Neutrophil (primary cell): ENCODE measurements around the gene TDRKH.
A peak's percentile ranks its signal among the peaks of the same experiment; 100 is the strongest.

Experiments
- H3K27ac ChIP-seq: fragments of 200-600 bp; sonication (generic); 2 replicates; pipeline ENCODE4 v1.5.1; 2016; ENCODE audit warnings: mild to moderate bottlenecking, moderate library complexity
- H3K27me3 ChIP-seq: fragments of 200-600 bp; sonication (generic); 2 replicates; pipeline ENCODE4 v1.6.0; 2016; ENCODE audit warnings: mild to moderate bottlenecking
- H3K36me3 ChIP-seq: fragments of 200-600 bp; sonication (generic); 2 replicates; pipeline ENCODE4 v1.5.1; 2017
- H3K4me1 ChIP-seq, 2 experiments: fragments of 200-600 bp in 1 of 2; sonication (generic) in 1 of 2; 1 replicate in 1 of 2; 2 replicates in 1 of 2; pipeline versions ENCODE4 v1.5.1 to v1.6.1; 2013 to 2016; ENCODE audit warnings: low read depth in 1 of 2, low read length in 1 of 2, mild to moderate bottlenecking in 1 of 2, moderate library complexity in 1 of 2; ENCODE audit not compliant: control insufficient read depth in 1 of 2, insufficient read depth in 1 of 2
- H3K4me3 ChIP-seq, 2 experiments: fragments of 200-600 bp in 1 of 2; sonication (generic) in 1 of 2; 1 replicate in 1 of 2; 2 replicates in 1 of 2; pipeline ENCODE4 v1.5.1; 2013 to 2016; ENCODE audit warnings: low read depth in 1 of 2, low read length in 1 of 2, mild to moderate bottlenecking in 1 of 2, moderate library complexity in 1 of 2
- H3K9me3 ChIP-seq: fragments of 200-600 bp; sonication (generic); 2 replicates; pipeline ENCODE4 v1.5.1; 2016
- TF ChIP-seq, protein P1 (sequence below): fragments of 200-600 bp; sonication (generic); IDR thresholded peaks from 2 replicates; pipeline ENCODE4 v1.5.1; 2016; ENCODE audit warnings: antibody characterized with exemption

Gene TDRKH, protein sequence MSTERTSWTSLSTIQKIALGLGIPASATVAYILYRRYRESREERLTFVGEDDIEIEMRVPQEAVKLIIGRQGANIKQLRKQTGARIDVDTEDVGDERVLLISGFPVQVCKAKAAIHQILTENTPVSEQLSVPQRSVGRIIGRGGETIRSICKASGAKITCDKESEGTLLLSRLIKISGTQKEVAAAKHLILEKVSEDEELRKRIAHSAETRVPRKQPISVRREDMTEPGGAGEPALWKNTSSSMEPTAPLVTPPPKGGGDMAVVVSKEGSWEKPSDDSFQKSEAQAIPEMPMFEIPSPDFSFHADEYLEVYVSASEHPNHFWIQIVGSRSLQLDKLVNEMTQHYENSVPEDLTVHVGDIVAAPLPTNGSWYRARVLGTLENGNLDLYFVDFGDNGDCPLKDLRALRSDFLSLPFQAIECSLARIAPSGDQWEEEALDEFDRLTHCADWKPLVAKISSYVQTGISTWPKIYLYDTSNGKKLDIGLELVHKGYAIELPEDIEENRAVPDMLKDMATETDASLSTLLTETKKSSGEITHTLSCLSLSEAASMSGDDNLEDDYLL

DNA sequence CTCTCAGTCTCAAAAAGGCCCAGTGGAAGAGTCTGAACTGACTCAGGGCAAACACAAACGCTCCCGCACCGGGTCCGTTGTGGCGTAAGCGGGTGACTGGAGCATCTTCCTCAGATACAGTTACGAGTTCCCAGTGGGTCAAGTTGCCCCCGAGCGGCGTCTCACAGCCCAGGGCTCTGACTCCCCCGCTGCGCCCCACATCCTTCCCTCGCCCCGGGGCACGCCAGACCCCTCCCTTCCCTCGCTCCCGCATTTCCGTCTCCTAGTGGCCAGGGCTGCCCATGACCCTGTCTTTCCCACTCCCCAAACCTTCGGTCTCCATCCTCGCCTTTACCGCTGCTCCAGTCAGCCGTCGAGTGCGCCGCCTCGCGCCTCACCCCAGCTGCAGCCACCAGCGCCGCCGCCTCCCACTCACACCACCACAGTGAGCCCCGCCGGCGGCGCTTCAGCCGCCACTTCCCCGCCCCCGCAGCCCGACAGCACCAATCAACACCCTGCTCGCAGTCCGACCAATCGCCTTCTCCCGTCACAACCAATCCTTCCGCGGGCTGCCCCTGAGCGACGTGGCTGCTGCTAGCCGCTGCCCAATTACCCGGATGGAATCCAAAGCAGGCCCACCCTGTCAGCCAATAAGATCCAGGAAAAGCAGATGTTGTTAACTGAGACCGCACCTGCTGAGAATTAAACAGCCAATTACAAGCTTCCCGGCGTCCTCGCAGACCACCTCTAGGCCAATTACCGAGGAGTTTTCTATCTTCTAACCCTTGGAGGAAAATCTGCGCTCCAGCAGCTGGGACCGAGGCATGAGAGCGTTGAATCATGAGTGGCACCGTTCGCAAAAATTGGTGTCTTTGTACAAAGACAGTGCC is at the start of gene TDRKH:
Gene TDRKH (minus strand): TSS at position 430 of the 869 bp plus-strand sequence. CDS start 7,478 bp downstream, outside the sequence.
- Histone ChIP-seq H3K27me3 (peaks cover 25% of the 10 kb centered on the region), H3K4me1 (peaks cover 9 to 18% of the 10 kb centered on the region in 2 experiments), H3K4me3 (peak within 1 kb of the TSS; percentile 93), H3K36me3 (no peaks in the 10 kb centered on the region), H3K27ac (peak within 1 kb of the TSS; percentile 45), H3K9me3 (no peaks in the 10 kb centered on the region)
- TF ChIP-seq, protein P1, sequence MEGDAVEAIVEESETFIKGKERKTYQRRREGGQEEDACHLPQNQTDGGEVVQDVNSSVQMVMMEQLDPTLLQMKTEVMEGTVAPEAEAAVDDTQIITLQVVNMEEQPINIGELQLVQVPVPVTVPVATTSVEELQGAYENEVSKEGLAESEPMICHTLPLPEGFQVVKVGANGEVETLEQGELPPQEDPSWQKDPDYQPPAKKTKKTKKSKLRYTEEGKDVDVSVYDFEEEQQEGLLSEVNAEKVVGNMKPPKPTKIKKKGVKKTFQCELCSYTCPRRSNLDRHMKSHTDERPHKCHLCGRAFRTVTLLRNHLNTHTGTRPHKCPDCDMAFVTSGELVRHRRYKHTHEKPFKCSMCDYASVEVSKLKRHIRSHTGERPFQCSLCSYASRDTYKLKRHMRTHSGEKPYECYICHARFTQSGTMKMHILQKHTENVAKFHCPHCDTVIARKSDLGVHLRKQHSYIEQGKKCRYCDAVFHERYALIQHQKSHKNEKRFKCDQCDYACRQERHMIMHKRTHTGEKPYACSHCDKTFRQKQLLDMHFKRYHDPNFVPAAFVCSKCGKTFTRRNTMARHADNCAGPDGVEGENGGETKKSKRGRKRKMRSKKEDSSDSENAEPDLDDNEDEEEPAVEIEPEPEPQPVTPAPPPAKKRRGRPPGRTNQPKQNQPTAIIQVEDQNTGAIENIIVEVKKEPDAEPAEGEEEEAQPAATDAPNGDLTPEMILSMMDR, result peak; percentile 64

DNA sequence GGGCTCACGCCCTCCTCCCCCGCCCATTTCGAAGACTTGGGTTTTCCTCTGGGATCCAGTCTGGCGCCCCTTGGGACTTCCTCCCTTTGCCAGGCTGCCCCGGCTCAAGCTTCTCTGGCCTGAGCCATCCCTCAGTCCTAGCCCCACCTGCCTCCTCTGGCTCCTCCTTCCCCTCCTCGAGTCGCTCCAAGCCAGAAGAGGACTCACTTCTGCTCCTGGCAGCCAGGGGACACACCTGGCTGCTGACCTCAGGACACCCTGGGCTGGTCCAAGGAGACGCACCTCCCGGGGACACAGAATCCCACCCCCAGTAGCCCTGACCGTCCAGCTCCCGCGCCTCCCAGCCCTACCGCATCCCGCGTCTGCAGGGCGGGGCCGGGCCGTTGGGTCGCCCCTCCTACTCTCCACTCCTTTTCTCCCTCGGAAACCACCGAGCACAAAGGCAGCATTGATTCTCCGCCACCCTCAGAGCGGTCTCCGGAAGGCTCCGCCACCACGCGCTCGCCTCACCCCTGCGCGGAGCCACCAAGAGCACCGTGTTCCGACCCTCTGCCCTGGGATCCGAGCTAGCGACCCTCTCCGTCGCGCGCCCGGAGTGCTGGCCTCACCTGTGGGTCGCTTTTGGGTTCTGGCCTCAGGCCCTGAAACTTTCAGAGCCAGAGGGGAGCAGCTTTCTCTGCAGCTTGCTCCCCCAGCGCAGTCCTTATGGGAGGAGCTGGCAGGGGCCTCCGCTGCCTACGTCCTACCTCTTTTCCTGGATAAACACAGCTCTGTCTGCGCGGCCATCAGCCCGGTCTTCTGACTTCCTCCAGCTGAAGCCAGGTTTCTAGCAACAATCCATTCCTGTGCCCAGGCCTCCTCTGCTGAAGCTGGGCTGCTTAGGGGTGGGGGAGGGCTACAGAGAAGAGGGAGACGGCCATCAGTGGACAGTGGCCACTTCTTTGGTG is 49.4 kb upstream of the TDRKH start, which contains the start of gene C2CD4D:
Gene C2CD4D (minus strand): TSS at position 364 of the 947 bp plus-strand sequence. CDS start 831 bp downstream, outside the sequence.
- Histone ChIP-seq H3K27ac (no peak within 1 kb of the TSS), H3K4me3 (no peak within 1 kb of the TSS), H3K27me3 (peaks cover 100% of the 10 kb centered on the region), H3K9me3 (no peaks in the 10 kb centered on the region), H3K4me1 (peaks cover 7 to 20% of the 10 kb centered on the region in 2 experiments), H3K36me3 (no peaks in the 10 kb centered on the region)
- TF ChIP-seq, protein P1, result no peak

DNA sequence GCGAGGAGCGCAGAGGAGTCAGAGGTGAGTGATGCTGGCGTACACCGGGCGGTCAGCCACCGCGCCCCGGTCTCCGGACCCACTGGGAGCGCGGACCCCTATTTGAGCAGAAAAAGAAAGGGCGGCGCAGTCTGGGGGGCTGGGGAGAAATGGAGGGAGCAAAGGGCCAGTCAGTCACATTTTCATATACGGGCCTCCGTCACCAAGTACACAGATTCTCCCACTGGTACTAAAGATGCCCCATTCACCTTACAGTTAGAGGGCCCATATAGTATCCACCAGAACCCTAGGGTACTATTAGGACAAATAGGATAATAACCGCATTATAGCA is 48.7 kb upstream of the TDRKH start:
- TF ChIP-seq, protein P1, result no peak
- H3K4me1 ChIP-seq, result peaks cover 7 to 20% of the 10 kb centered on the region in 2 experiments
- no peak overlapping the region for H3K27ac ChIP-seq
- no peak overlapping the region for H3K4me3 ChIP-seq
- no peaks in the 10 kb centered on the region for H3K36me3 ChIP-seq
- peaks cover 99% of the 10 kb centered on the region for H3K27me3 ChIP-seq
- no peaks in the 10 kb centered on the region for H3K9me3 ChIP-seq

DNA sequence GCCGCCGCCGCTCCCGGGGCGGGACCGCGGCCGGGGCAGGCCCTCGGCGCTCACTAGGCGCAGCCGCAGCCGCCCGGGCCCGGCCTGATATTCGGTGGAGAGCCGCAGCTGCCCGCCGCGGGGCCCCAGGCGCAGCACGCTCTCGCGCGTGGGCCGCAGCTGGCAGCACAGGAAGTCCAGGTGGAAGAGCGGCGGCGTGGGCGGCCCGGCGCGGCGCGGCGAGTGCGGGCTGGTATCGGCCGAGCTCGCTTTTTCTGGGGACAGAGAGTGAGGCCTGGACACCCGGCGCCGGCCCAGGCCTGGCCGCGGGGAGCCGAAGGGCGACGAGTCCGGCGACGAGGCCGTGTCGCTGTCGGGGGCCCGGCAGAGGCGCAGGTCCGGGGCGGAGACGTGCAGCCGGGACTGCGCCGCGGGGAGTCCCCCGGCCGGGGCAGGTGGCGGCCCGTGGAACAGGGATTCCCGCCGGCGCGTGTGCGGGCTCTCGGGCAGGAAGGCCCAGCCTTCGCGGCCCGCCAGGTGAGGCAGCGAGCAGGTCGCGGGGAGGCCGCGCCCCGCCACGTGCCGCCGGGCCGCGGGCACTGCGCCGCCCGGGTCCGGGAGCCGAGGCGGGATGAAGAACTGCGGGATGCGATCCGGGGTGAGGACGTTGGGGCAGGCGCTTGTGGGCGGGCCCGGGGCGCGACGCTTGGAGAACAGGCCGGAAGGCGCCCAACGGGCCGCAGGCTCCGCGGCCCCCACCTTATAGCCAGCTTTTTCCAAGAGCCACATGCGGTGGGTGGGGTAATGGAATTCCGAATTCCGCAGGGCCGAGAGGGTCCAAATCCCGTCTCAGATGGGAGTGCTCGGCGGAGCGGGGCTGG is 48.2 kb upstream of the TDRKH start:
- Histone ChIP-seq H3K4me1 (peaks cover 7 to 20% of the 10 kb centered on the region in 2 experiments), H3K9me3 (no peaks in the 10 kb centered on the region), H3K27me3 (peaks cover 99% of the 10 kb centered on the region), H3K27ac (no peak overlapping the region), H3K36me3 (no peaks in the 10 kb centered on the region), H3K4me3 (no peak overlapping the region)
- TF ChIP-seq, protein P1, result no peak
